Vagina (tissue), 2 donors: ENCODE results near the gene ARHGAP10. TPM values are rescaled to one million over a fixed set of nuclear protein-coding genes. Genes with fewer than 3 reads are reported as not detected.

Experiments
- DNase-seq, 2 donors: peaks; one replicate each; pipeline ENCODE4 v3.0.0-alpha.2; 2017; ENCODE audit errors: extremely low spot score in 2 of 2
- H3K27ac ChIP-seq: fragments of 200-600 bp; sonication (generic); one replicate; pipeline ENCODE4 v1.5.1; 2019
- H3K27me3 ChIP-seq: fragments of 200-600 bp; sonication (generic); one replicate; pipeline ENCODE4 v1.5.1; 2019
- H3K36me3 ChIP-seq, 2 donors: fragments of 200-600 bp; sonication (generic); one replicate each; pipeline ENCODE4 v1.5.1; 2017 to 2019
- H3K4me1 ChIP-seq: fragments of 200-600 bp; sonication (generic); one replicate; pipeline ENCODE4 v1.5.1; 2019
- H3K4me3 ChIP-seq, 2 donors: fragments of 200-600 bp; sonication (generic); 1 replicate in 1 of 2; 2 replicates in 1 of 2; pipeline ENCODE4 v1.5.1; 2016 to 2019
- H3K9me3 ChIP-seq: fragments of 200-600 bp; sonication (generic); one replicate; pipeline ENCODE4 v1.5.1; 2019
- POLR2A ChIP-seq, 2 donors: fragments of 450-650 bp; IDR thresholded peaks; one replicate each; pipeline ENCODE4 v1.6.1; 2017; ENCODE audit warnings: antibody characterized with exemption in 2 of 2, mild to moderate bottlenecking in 2 of 2, moderate library complexity in 2 of 2
- POLR2AphosphoS5 ChIP-seq, 2 donors: sonication (generic); formaldehyde crosslinking; IDR thresholded peaks; one replicate each; pipeline ENCODE4 v1.9.0; 2017; ENCODE audit warnings: antibody characterized with exemption in 2 of 2, mild to moderate bottlenecking in 2 of 2, low read depth in 1 of 2; ENCODE audit not compliant: insufficient read depth in 1 of 2
- intact Hi-C: fragments of 100-400 bp; cut with DNase I; formaldehyde crosslinking; loops from one replicate; pipeline ENCODE4 v1.15.1; 2023
- total RNA-seq: library from RNA; depleted of rRNA; stranded (reverse); fragments of >200 nt; gene quantifications from one replicate; pipeline ENCODE4 v1.2.3, GENCODE V29; 2016
- TF ChIP-seq, protein P1 (sequence below), 3 experiments: fragments of 450-650 bp in 2 of 3; fragments of 200-600 bp in 1 of 3; sonication (generic) in 1 of 3; IDR thresholded peaks; one replicate each; pipeline ENCODE4 v1.5.1; 2017 to 2019; ENCODE audit warnings: antibody characterized with exemption in 3 of 3, mild to moderate bottlenecking in 2 of 3, moderate library complexity in 2 of 3

Gene ARHGAP10
- total RNA-seq, 1 donor from 2014 or later = 55.5 TPM

GRCh38 chr4:147927377-147928137 lies 195.7 kb downstream of the ARHGAP10 start:
- Histone ChIP-seq H3K4me3 (no peak overlapping the region), H3K36me3 (no peaks in the 10 kb centered on the region), H3K9me3 (no peaks in the 10 kb centered on the region), H3K27ac (no peak overlapping the region), H3K27me3 (no peaks in the 10 kb centered on the region), H3K4me1 (peaks cover 14% of the 10 kb centered on the region)
- no peak for DNase-seq
- TF ChIP-seq POLR2A (IDR thresholded peaks at IDR 0.05) = no peak
- TF ChIP-seq, protein P1, sequence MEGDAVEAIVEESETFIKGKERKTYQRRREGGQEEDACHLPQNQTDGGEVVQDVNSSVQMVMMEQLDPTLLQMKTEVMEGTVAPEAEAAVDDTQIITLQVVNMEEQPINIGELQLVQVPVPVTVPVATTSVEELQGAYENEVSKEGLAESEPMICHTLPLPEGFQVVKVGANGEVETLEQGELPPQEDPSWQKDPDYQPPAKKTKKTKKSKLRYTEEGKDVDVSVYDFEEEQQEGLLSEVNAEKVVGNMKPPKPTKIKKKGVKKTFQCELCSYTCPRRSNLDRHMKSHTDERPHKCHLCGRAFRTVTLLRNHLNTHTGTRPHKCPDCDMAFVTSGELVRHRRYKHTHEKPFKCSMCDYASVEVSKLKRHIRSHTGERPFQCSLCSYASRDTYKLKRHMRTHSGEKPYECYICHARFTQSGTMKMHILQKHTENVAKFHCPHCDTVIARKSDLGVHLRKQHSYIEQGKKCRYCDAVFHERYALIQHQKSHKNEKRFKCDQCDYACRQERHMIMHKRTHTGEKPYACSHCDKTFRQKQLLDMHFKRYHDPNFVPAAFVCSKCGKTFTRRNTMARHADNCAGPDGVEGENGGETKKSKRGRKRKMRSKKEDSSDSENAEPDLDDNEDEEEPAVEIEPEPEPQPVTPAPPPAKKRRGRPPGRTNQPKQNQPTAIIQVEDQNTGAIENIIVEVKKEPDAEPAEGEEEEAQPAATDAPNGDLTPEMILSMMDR (IDR thresholded peaks at IDR 0.05) = no peak
- intact Hi-C loops = no loop called here

DNA sequence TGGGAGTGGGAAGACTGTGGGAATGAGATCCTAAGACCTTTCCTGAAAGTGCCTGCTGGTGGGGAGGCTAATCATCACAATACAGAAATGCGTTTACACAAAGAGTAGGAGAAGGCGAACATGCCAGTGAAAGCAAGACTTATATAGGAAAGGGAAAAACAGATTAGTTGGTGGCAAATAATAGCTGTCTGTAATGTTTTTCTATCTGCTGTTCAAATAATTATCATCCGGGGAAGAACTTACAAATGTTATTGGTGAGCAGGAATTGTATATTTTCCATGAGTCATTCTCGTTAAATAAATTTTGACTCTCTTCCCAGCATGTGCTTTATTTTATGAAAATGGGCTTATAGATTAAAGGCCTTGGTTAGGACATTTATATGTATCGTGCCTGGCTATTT lies 196.5 kb downstream of the ARHGAP10 start:
- no peaks in the 10 kb centered on the region for H3K9me3 ChIP-seq
- no peak for DNase-seq
- intact Hi-C loops = no loop called here
- no peak overlapping the region for H3K4me3 ChIP-seq
- no peaks in the 10 kb centered on the region for H3K27me3 ChIP-seq
- H3K27ac ChIP-seq = no peak overlapping the region
- no peaks in the 10 kb centered on the region for H3K36me3 ChIP-seq
- TF ChIP-seq POLR2AphosphoS5 (IDR thresholded peaks at IDR 0.05; ENCODE audit: insufficient read depth in 1 of 2, low read depth in 1 of 2) = no peak
- TF ChIP-seq, protein P1 (IDR thresholded peaks at IDR 0.05) = no peak
- TF ChIP-seq POLR2A (IDR thresholded peaks at IDR 0.05) = no peak
- peaks cover 14% of the 10 kb centered on the region for H3K4me1 ChIP-seq

DNA sequence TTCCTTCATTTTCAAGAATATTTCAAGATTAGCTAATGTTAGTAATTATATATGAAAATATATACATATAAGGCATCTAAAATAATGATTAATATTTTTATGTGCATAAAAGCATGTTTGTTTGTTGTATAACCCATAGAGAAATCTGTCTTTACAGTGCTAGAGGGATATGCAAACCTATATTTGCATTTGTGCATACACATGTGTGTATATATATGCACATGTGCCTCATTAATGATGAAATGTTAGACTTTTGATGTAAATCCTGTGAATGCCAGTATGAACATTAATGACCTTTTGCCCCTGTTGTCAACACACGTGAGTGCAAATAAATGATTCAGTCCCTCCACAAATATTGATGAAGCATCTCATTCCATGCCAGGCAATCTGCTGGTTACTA lies 197.9 kb downstream of the ARHGAP10 start:
- Histone ChIP-seq H3K27ac (no peak overlapping the region), H3K4me3 (no peak overlapping the region), H3K9me3 (no peaks in the 10 kb centered on the region), H3K27me3 (no peaks in the 10 kb centered on the region), H3K36me3 (no peaks in the 10 kb centered on the region), H3K4me1 (peaks cover 14% of the 10 kb centered on the region)
- intact Hi-C loops = no loop called here
- TF ChIP-seq POLR2AphosphoS5 (IDR thresholded peaks at IDR 0.05; ENCODE audit: insufficient read depth in 1 of 2, low read depth in 1 of 2) (no peak), POLR2A (IDR thresholded peaks at IDR 0.05) (no peak)
- TF ChIP-seq, protein P1 (IDR thresholded peaks at IDR 0.05) = no peak
- no peak for DNase-seq

- DNase-seq = no peak
- Histone ChIP-seq H3K36me3 (no peaks in the 10 kb centered on the region), H3K9me3 (no peaks in the 10 kb centered on the region), H3K27me3 (no peaks in the 10 kb centered on the region), H3K4me3 (no peak overlapping the region), H3K4me1 (peaks cover 6% of the 10 kb centered on the region), H3K27ac (no peak overlapping the region)
- TF ChIP-seq, protein P1 (IDR thresholded peaks at IDR 0.05) = no peak
- no peak for TF ChIP-seq POLR2AphosphoS5 (IDR thresholded peaks at IDR 0.05; ENCODE audit: insufficient read depth in 1 of 2, low read depth in 1 of 2)
- TF ChIP-seq POLR2A (IDR thresholded peaks at IDR 0.05) = no peak
- intact Hi-C loops = no loop called here
Observed at GRCh38 chr4:147933316-147933715, 201.4 kb downstream of the ARHGAP10 start.

DNA sequence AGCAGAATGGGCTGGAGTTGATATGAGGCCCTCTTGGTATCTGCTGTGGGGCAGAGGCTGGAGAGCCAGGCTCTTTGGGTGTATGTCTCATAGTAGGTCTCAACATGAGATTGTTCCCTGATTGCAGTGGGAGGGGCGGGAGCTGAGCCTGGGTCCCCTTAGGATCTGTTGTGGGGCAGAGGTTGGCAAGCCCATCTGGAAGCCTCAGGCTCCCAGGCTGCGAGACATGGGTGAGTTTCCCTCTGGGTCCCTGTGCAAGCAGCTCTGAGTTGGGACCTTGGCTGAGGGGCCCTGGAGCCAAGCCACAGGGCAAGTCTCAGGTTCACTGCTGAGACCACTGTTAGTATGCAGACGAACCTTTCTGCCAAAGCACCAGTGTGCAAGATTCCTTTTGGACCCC lies 201.9 kb downstream of the ARHGAP10 start:
- H3K36me3 ChIP-seq = no peaks in the 10 kb centered on the region
- intact Hi-C loops = no loop called here
- no peak overlapping the region for H3K27ac ChIP-seq
- H3K27me3 ChIP-seq = no peaks in the 10 kb centered on the region
- TF ChIP-seq, protein P1 (IDR thresholded peaks at IDR 0.05) = no peak
- TF ChIP-seq POLR2AphosphoS5 (IDR thresholded peaks at IDR 0.05; ENCODE audit: insufficient read depth in 1 of 2, low read depth in 1 of 2) (no peak), POLR2A (IDR thresholded peaks at IDR 0.05) (no peak)
- no peak for DNase-seq
- H3K4me1 ChIP-seq = peaks cover 3% of the 10 kb centered on the region
- H3K4me3 ChIP-seq = no peak overlapping the region
- no peaks in the 10 kb centered on the region for H3K9me3 ChIP-seq
